Activated CD8-positive, alpha-beta memory T cell treated with anti-CD3 and anti-CD28 coated beads, Interleukin-2, amount 50 U/mL, for 4 hours (primary cell): ENCODE data around the gene LGI1.
A peak's percentile ranks its signal among the peaks of the same experiment; 100 is the strongest.
"Not testable (repeated sequence)": the region's sequence is repeated elsewhere in the genome, so short reads cannot be mapped to it uniquely, and the experiment has no call there.

Experiments used
- DNase-seq: peaks from one replicate; pipeline ENCODE4 v3.0.0-alpha.2; 2020

LGI1 gene

GRCh38 chr10:93813507-93814465 is 56.0 kb downstream of the LGI1 start:
- peak; percentile 19 for DNase-seq

GRCh38 chr10:93815304-93816096 is 57.8 kb downstream of the LGI1 start:
- no peak for DNase-seq

GRCh38 chr10:93816123-93816747 is 58.5 kb downstream of the LGI1 start:
- DNase-seq, result no peak

- no peak for DNase-seq
These were observed 60.4 kb downstream of the LGI1 start for GRCh38 chr10:93818086-93818485.

GRCh38 chr10:93819520-93819919 is 61.8 kb downstream of the LGI1 start:
- DNase-seq, result no peak

- DNase-seq, result no peak
These were observed 62.7 kb downstream of the LGI1 start for GRCh38 chr10:93820434-93820833.

GRCh38 chr10:93821051-93821772 is 63.5 kb downstream of the LGI1 start:
- no peak for DNase-seq

GRCh38 chr10:93826355-93826754 is 68.6 kb downstream of the LGI1 start:
- no peak for DNase-seq

- no peak for DNase-seq
These were observed 69.5 kb downstream of the LGI1 start for GRCh38 chr10:93827056-93827804.

DNA sequence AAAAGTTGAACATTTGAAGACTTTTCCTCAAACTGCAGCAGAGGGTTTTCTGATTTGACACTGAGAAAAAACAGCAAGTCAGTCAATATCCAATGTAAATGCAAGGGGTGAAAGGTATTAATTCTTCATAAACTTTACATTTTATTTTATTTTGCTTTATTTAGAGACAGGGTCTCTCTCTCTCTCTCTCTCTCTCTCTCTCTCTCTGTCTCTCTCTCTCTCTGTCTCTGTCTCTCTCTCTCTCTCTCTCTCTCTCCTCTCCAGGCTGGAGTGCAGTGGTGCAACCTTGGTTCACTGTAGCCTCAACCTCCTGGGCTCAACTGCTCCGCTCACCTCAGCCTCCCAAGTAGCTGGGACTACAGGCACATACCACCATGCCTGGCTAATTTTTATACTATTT is 73.3 kb downstream of the LGI1 start:
- DNase-seq, result not testable (repeated sequence)

DNA sequence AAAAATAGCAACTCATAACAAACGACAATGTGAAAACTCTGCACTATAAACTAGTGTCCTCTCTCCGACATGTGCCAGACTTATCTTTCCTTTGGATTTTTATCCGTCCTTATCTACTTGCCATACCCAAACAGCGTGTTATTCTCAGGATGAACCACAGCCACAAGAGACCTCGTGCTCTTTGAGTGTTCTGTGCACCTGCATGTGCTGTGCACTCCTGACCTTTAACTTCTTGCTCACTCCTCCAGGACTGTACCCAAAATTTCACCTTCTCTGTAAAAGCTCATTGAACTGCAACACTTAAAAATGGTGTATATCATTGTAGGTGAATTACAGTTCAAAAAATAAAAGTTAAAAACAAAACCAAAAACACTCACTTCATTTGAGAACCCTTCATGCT is 78.0 kb downstream of the LGI1 start:
- DNase-seq, result no peak

GRCh38 chr10:93837822-93838221 is 80.1 kb downstream of the LGI1 start:
- DNase-seq, result no peak

DNA sequence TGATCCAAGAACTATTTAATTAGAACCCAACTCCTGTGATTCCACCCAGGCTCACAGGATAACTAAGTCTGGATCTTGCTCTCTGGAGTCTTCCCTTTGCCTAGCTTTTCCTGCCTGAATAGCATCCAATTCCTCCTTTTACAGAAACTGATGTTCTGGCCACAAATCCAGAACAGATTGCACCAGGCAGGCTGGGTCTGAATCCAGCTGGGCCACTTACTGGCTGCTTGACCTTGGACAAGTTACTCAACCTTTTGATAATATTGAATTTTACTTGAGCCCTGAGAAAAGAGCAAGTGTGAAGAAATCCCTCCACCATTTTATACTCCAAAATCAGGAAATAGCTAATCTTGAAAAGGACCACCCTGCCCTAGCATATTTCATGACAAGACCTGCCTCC is 80.5 kb downstream of the LGI1 start:
- no peak for DNase-seq

DNA sequence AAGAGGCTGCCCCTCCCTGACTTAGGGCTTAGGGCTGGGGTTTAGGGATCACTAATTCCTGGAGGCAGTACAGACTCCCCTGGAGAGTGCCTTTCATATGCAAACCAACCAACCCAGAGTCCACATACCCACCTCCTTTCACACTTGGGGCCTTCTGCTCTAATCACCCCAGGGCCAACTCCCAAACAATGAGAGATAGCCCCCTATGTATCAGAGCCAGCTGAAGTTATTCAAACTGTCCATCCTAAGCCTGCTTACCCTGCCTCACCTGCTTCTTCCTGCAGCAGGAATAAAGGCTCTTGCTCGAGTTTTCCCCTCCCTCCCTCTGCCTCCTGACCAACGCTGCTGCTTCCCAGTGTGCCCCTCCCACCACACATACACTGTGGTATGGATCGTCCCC is 84.2 kb downstream of the LGI1 start:
- DNase-seq, result no peak

DNA sequence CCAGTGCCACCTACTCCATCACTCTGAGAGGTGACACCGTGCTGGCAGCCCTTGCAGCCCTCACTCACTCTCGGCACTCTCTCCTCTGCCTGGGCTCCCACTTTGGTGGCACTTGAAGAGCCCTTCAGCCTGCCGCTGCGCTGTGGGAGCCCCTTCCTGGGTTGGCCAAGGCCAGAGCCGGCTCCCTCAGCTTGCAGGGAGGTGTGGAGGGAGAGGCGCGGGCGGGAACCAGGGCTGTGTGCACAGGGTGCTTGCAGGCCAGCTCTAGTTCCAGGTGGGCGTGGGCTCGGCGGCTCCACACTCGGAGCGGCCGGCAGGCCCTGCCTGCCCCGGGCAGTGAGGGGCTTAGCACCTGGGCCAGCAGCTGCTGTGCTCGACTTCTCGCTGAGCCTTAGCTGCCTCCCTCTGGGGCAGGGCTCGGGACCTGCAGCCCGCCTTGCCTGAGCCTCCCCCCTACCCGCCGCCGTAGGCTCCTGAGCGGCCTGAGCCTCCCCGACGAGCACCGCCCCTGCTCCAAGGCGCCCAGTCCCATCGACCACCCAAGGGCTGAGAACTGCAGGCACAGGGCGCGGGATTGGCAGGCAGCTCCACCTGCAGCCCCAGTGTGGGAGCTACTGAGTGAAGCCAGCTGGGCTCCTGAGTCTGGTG is 87.4 kb downstream of the LGI1 start:
- DNase-seq, result no peak
